ENCODE measurements around the gene TH. TPM values are rescaled to one million over a fixed set of nuclear protein-coding genes. Genes with fewer than 3 reads are reported as not detected.

The TH gene
- total RNA-seq, 4 donors from 2014 or later, result 0.34 to 1.0 TPM; not detected in 2

Other genes starting within 250 kb of the TH start
- 100 to 1,000 TPM in 2 of 4 donors, 10 to 100 TPM in 2; 76.9 to 115 (median 103) TPM for gene MRPL23, start 224.5 kb downstream of the TH start, total RNA-seq
- 10 to 100 TPM; 20.0 to 62.2 (median 40.4) TPM for gene H19, start 174.0 kb downstream of the TH start, total RNA-seq
- 1 to 10 TPM; 3.2 to 9.7 (median 5.6) TPM for gene IGF2, start 32.4 kb downstream of the TH start, total RNA-seq
- gene INS, start 10.6 kb downstream of the TH start, total RNA-seq, result not detected
- 10 to 100 TPM; 11.4 to 18.0 (median 15.9) TPM for gene ASCL2, start 98.8 kb upstream of the TH start, total RNA-seq
- gene C11orf21, start 130.1 kb upstream of the TH start, total RNA-seq, result 1 to 10 TPM in 2 of 4 donors, not detected in 2; 1.2 to 2.5 TPM
- gene TSPAN32, start 130.2 kb upstream of the TH start, total RNA-seq, result 1 to 10 TPM in 1 of 4 donors, under 1 TPM in 1, not detected in 2; 0.26 to 4.3 TPM
- 100 to 1,000 TPM; 234 to 340 (median 277) TPM for gene CD81, start 205.5 kb upstream of the TH start, total RNA-seq
- 10 to 100 TPM; 25.7 to 60.9 (median 51.4) TPM for gene TSSC4, start 228.9 kb upstream of the TH start, total RNA-seq

Data from suprapubic skin (tissue), 4 donors.